ENCODE data around the gene TALDO1. TPM values are rescaled to one million over a fixed set of nuclear protein-coding genes. Genes with fewer than 3 reads are reported as not detected.

The TALDO1 gene
- total and polyA plus RNA-seq, 8 donors, result 50.3 to 83.9 (median 74.6) TPM

GRCh38 chr11:749731-750130 lies 2.5 kb downstream of the TALDO1 start:
- WGBS, 2 donors, result 54 to 72% methylated on average over 2 of the region's 2 CpGs
- no peaks in the 10 kb centered on the region for H3K27me3 ChIP-seq
- intact Hi-C loops (cut with DNase I), result no loop called here
- FAIRE-seq (no peak), DNase-seq (no peak), ATAC-seq (no peak)
- no peaks in the 10 kb centered on the region for H3K9me3 ChIP-seq
- TF ChIP-seq CTCF (IDR thresholded peaks at IDR 0.05), result no peak
- no peak overlapping the region for H3K4me3 ChIP-seq
- H3K4me1 ChIP-seq, result peaks cover 0 to 15% (median 12%) of the 10 kb centered on the region in 3 donors
- H3K27ac ChIP-seq, result no peak overlapping the region
- no peaks in the 10 kb centered on the region for H3K36me3 ChIP-seq

GRCh38 chr11:760236-760635 lies 13.0 kb downstream of the TALDO1 start:
- no peak overlapping the region for H3K4me3 ChIP-seq
- ATAC-seq, result no peak
- H3K9me3 ChIP-seq, result no peaks in the 10 kb centered on the region
- intact Hi-C loops (cut with DNase I), result no loop called here
- no peak for DNase-seq
- H3K27ac ChIP-seq, result no peak overlapping the region
- H3K27me3 ChIP-seq, result no peaks in the 10 kb centered on the region
- no peaks in the 10 kb centered on the region for H3K4me1 ChIP-seq
- FAIRE-seq, result no peak
- peaks cover 7 to 33% (median 29%) of the 10 kb centered on the region in 3 donors for H3K36me3 ChIP-seq
- TF ChIP-seq CTCF (IDR thresholded peaks at IDR 0.05), result no peak

DNA sequence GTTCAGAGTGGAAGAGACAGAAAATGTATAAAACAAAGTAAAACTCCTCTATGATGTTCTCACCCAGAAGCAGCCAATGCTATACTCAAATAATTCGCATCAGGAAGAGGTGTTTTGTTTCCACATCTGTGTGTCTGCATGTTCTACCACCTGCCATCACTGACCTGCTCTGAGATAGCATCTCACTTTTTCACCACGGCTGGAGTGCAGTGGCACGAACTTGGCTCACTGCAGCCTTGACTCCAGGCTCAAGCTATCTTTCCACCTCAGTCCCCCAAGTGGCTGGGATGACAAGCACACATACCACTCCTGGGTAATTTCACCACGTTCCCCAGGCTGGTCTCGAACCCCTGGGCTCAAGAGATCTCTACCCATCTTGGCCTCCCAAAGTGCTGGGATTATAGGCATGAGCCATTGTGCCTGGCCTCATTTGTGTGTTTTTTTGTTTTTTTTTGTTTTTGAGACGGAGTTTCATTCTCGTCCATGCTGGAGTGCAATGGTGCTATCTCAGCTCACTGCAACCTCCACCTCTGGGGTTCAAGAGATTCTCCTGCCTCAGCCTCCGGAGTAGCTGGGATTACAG lies 14.4 kb downstream of the TALDO1 start:
- Histone ChIP-seq H3K4me1 (no peaks in the 10 kb centered on the region), H3K36me3 (peaks cover 7 to 30% (median 29%) of the 10 kb centered on the region in 3 donors), H3K9me3 (no peaks in the 10 kb centered on the region), H3K27me3 (no peaks in the 10 kb centered on the region), H3K4me3 (no peak overlapping the region), H3K27ac (no peak overlapping the region)
- no peak for TF ChIP-seq CTCF (IDR thresholded peaks at IDR 0.05)
- FAIRE-seq, result no peak
- DNase-seq, result no peak
- WGBS, 2 donors, result 89 to 93% methylated on average over 8 of the region's 8 CpGs
- intact Hi-C loops (cut with DNase I), result no loop called here
- ATAC-seq, result no peak

GRCh38 chr11:762421-763072 lies 15.3 kb downstream of the TALDO1 start:
- intact Hi-C loops (cut with DNase I), result no loop called here

More at GRCh38 chr11:762421-763072, 15.3 kb downstream of the TALDO1 start:
- peak in 3 of 6 donors; percentile 38 to 69 (median 62) for DNase-seq
- Histone ChIP-seq H3K4me1 (no peaks in the 10 kb centered on the region), H3K36me3 (peaks cover 7 to 30% (median 29%) of the 10 kb centered on the region in 3 donors), H3K4me3 (no peak overlapping the region), H3K9me3 (no peaks in the 10 kb centered on the region), H3K27me3 (no peaks in the 10 kb centered on the region), H3K27ac (no peak overlapping the region)
- WGBS, 2 donors, result 57 to 69% methylated on average over 10 of the region's 10 CpGs
- ATAC-seq, result peak; percentile 32 to 65 (median 40)
- no peak for FAIRE-seq
- TF ChIP-seq CTCF (IDR thresholded peaks at IDR 0.05), result no peak

Data from pancreas (tissue), 10 donors.